Panc1 (cell line): ENCODE measurements around the gene UBC. TPM values are rescaled to one million over a fixed set of nuclear protein-coding genes. Genes with fewer than 3 reads are reported as not detected.
"Not testable (repeated sequence)": the region's sequence is repeated elsewhere in the genome, so short reads cannot be mapped to it uniquely, and the experiment has no call there.

Experiments used
- ATAC-seq: fragments of 200-7000 bp; cut with Tn5 transposase; 2 replicates; pipeline ENCODE4 v1.9.1; 2020; ENCODE audit warnings: mild to moderate bottlenecking, moderate library complexity
- BruUV-seq: library from RNA; stranded (reverse); fragments of 400-500 nt; replicated peaks from 2 replicates; lab custom pipeline; 2021; lab: Mats Ljungman, UMichigan
- CTCF ChIA-PET: fragments of 300-600 bp; sonication (Branson Sonifier 250); formaldehyde crosslinking; loops from one replicate; lab custom pipeline; 2022; ENCODE audit warnings: antibody characterized with exemption; lab: Charles Lee
- POLR2A ChIA-PET: fragments of 300-600 bp; sonication (Branson Sonifier 250); formaldehyde crosslinking; loops from one replicate; lab custom pipeline; 2022; ENCODE audit warnings: antibody characterized with exemption; lab: Charles Lee
- DNase-seq: peaks from one replicate; pipeline ENCODE4 v3.0.0-alpha.2; 2010; ENCODE audit warnings: low read depth, low spot score
- H3K27ac ChIP-seq: 2 replicates; pipeline ENCODE4 v1.5.1; 2011; ENCODE audit warnings: mild to moderate bottlenecking, low read length, inconsistent platforms
- H3K27me3 ChIP-seq: fragments of 200-500 bp; sonication (Bioruptor generic); 2 replicates; pipeline ENCODE4 v1.6.0; 2014; ENCODE audit warnings: low read length, inconsistent platforms; ENCODE audit not compliant: control insufficient read depth, insufficient read depth
- H3K36me3 ChIP-seq: fragments of 200-500 bp; sonication (Bioruptor generic); 2 replicates; pipeline ENCODE4 v1.5.1; 2014; ENCODE audit warnings: inconsistent platforms, mild to moderate bottlenecking, low read length, moderate library complexity; ENCODE audit not compliant: control insufficient read depth, insufficient read depth
- H3K4me1 ChIP-seq: 2 replicates; pipeline ENCODE4 v1.5.1; 2011; ENCODE audit warnings: inconsistent platforms, mild to moderate bottlenecking, low read length, moderate library complexity; ENCODE audit not compliant: control insufficient read depth, insufficient read depth
- H3K4me3 ChIP-seq, 2 experiments: 2 replicates each; pipeline ENCODE4 v1.5.1; 2011 to 2012; ENCODE audit warnings: low read depth in 2 of 2, low read length in 2 of 2, mild to moderate bottlenecking in 2 of 2, inconsistent platforms in 1 of 2, moderate library complexity in 1 of 2
- H3K9me3 ChIP-seq: fragments of 200-500 bp; sonication (Bioruptor generic); 2 replicates; pipeline ENCODE4 v1.5.1; 2014; ENCODE audit warnings: low read depth, mild to moderate bottlenecking, inconsistent platforms, low read length, moderate library complexity; ENCODE audit not compliant: control insufficient read depth, insufficient read depth
- CTCF ChIP-seq: fragments of 450-650 bp; IDR thresholded peaks from 2 replicates; pipeline ENCODE4 v1.5.1; 2017; ENCODE audit warnings: mild to moderate bottlenecking
- POLR2AphosphoS5 ChIP-seq: IDR thresholded peaks from 2 replicates; pipeline ENCODE4 v1.6.1; 2012; ENCODE audit warnings: mild to moderate bottlenecking, low read depth, low read length, moderate library complexity
- REST ChIP-seq, 2 experiments: IDR thresholded peaks; 2 replicates each; pipeline ENCODE4 v1.6.1; 2011 to 2012; ENCODE audit warnings: low read depth in 2 of 2, control low read depth in 1 of 2, low read length in 1 of 2, mild to moderate bottlenecking in 1 of 2, moderate library complexity in 1 of 2; ENCODE audit not compliant: insufficient read depth in 1 of 2
- SIN3A ChIP-seq: IDR thresholded peaks from 2 replicates; pipeline ENCODE4 v1.6.1; 2012; ENCODE audit warnings: low read depth, mild to moderate bottlenecking, low read length, moderate library complexity, borderline replicate concordance; ENCODE audit not compliant: insufficient read depth
- TCF7L2 ChIP-seq: IDR thresholded peaks from 2 replicates; pipeline ENCODE4 v1.6.1; 2011; ENCODE audit warnings: mild to moderate bottlenecking, low read depth, low read length, inconsistent platforms
- in situ Hi-C: cut with HindIII; loops from 2 replicates; pipeline ENCODE4 v1.10.0; 2016; ENCODE audit warnings: low sequenced_read_pairs, low pct_unique_long_range_greater_than_20kb
- intact Hi-C: fragments of 100-400 bp; cut with micrococcal nuclease; formaldehyde crosslinking; loops from one replicate; pipeline ENCODE4 v1.10.0; 2022; ENCODE audit not compliant: unreplicated experiment
- total RNA-seq: library from RNA; stranded (reverse); gene quantifications from one replicate; pipeline ENCODE4 v1.2.1, GENCODE V29; 2021; ENCODE audit not compliant: unreplicated experiment

UBC gene
- total RNA-seq, 1 experiment from 2014 or later, result 1,725 TPM

DNA sequence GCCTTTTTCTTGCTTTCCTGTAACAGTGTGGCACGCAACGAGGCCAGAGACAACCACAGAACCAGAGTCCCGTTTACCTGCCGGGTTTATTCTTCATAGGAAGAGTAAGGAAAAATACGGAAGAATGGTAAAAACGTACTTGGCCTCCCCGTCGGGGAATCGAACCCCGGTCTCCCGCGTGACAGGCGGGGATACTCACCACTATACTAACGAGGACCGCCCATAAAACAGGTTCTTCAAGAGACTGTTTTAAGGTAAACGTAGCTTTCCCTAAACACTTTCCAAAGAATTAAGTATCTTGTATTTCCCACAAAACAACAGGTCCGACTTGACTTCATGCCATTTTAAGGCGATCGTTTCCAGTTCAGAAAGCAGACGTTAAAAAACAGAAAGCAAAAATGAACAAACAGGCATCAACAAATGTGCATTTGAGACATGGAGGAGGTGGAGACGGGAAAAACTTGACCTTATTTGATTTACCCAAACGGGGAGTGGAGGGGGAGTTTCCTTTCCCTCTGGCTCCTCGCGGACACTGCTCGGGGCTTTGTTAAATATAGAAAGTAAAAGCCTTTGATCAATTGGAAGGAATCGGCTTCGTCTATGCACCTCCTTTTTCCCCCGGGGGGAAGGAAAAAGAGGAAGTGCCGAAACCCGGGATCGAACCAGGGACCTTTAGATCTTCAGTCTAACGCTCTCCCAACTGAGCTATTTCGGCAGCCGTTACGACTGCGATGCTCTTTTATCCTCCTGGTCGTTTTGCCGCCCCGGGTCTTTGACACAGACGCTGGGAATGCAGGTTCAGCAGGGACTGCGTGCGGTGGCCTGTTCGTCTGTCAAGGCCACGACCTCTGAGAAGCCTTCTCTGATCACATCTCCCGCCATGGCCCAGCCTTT lies 13.0 kb upstream of the UBC start:
- ATAC-seq, result peak; percentile 79
- peaks cover 13% of the 10 kb centered on the region for H3K4me1 ChIP-seq
- no peaks in the 10 kb centered on the region for H3K27me3 ChIP-seq
- no TSS peak for BruUV-seq
- CTCF ChIA-PET, result interaction anchor here (1.3 kb wide), 1 partner anchor 13 kb away, joined by 3 read pairs; no protein-coding TSS in a partner anchor
- intact Hi-C loops, result no loop called here
- TF ChIP-seq CTCF, result no peak
- TF ChIP-seq SIN3A, result no peak
- peak; percentile 86 for TF ChIP-seq TCF7L2
- no peak; a peak in 1 of 4 replicates for TF ChIP-seq REST (IDR thresholded peaks at IDR 0.05; ENCODE audit: insufficient read depth in 1 of 2, low read depth in 2 of 2, low read length in 1 of 2)
- TF ChIP-seq POLR2AphosphoS5, result no peak; the same call in 1 of the 2 replicates
- H3K27ac ChIP-seq, result peak overlapping the region; percentile 96
- H3K4me3 ChIP-seq, result peak overlapping the region; percentile 87 to 100
- no peaks in the 10 kb centered on the region for H3K36me3 ChIP-seq
- DNase-seq, result no peak
- POLR2A ChIA-PET, result interaction anchor here (1.6 to 1.9 kb wide), 2 partner anchors 11 to 13 kb away, joined by 9 to 10 read pairs; partner anchors contain the start of gene UBC
- H3K9me3 ChIP-seq, result no peaks in the 10 kb centered on the region
- in situ Hi-C loops, result no loop called here

DNA sequence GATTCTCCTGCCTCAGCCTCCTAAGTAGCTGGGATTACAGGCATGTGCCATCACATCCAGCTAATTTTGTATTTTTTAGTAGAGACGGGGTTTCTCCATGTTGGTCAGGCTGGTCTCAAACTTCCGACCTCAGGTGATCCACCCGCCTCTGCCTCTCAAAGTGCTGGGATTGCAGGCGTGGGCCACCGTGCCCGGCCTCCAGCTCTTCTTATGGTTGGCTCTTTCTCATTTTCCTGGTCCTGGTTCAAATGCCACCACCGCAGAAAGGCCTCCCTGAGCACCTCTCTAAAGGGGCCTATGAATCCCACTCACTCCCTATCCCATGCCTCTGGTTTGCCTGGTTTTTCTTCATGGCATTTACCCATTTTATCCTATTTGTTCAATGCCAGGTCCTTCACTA lies 11.3 kb upstream of the UBC start:
- CTCF ChIA-PET, result not testable (repeated sequence)

More for the DNA sequence above, 11.3 kb upstream of the UBC start:
- BruUV-seq, POLR2A ChIA-PET, intact Hi-C loops, H3K36me3 ChIP-seq, DNase-seq, H3K4me3 ChIP-seq, in situ Hi-C loops, ATAC-seq, H3K9me3 ChIP-seq, H3K27me3 ChIP-seq: not testable (repeated sequence)
- peaks cover 20% of the 10 kb centered on the region for H3K4me1 ChIP-seq
- H3K27ac ChIP-seq, result 0 out of 2 replicates have a peak overlapping the region, but pooled peaks have one; percentile 9
